ENCODE data around the gene CLEC2L. TPM values are rescaled to one million over a fixed set of nuclear protein-coding genes. Genes with fewer than 3 reads are reported as not detected.

The CLEC2L gene
- polyA plus RNA-seq, 1 donor (not counting 4 experiments of a cell fraction or from before 2014, with no cell fraction given), result not detected

- H2AFZ ChIP-seq (ENCODE audit: control insufficient read depth, low read length), result no peak overlapping the region
- DNase-seq (ENCODE audit: low read depth, low spot score) (no peak), FAIRE-seq (no peak)
- H3K4me2 ChIP-seq (ENCODE audit: control insufficient read depth, extremely low read depth, insufficient read depth, low read depth, low read length), result no peak overlapping the region
- H3K9ac ChIP-seq (ENCODE audit: control insufficient read depth, extremely low read depth, insufficient read depth, low read length), result no peak overlapping the region
- no peaks in the 10 kb centered on the region for H3K9me1 ChIP-seq (ENCODE audit: control insufficient read depth, extremely low read depth, insufficient read depth, low read length)
- no peaks in the 10 kb centered on the region for H3K9me3 ChIP-seq (ENCODE audit: control insufficient read depth, low read depth, low read length)
- H3K4me3 ChIP-seq (ENCODE audit: control insufficient read depth in 2 of 3, extremely low read depth in 1 of 3, insufficient read depth in 2 of 3, low read depth in 1 of 3, low read length in 3 of 3), result no peak overlapping the region
- TF ChIP-seq CTCF (optimal IDR thresholded peaks at IDR 0.05 in 1 of 3, IDR thresholded peaks at IDR 0.05 in 1 of 3, conservative IDR thresholded peaks at IDR 0.05 in 1 of 3; ENCODE audit: extremely low read depth in 1 of 3, insufficient read depth in 2 of 3, low read length in 3 of 3), result no peak
- TF ChIP-seq EZH2 (IDR thresholded peaks at IDR 0.05; ENCODE audit: low read length), result peak; percentile 85
- no peaks in the 10 kb centered on the region for H3K36me3 ChIP-seq (ENCODE audit: control insufficient read depth in 2 of 2, extremely low read depth in 1 of 2, insufficient read depth in 2 of 2, low read length in 2 of 2)
- no peak overlapping the region for H3K27ac ChIP-seq (ENCODE audit: control insufficient read depth, insufficient read depth, low read length)
- H4K20me1 ChIP-seq (ENCODE audit: control insufficient read depth, extremely low read depth, insufficient read depth, low read length), result no peaks in the 10 kb centered on the region
- no peaks in the 10 kb centered on the region for H3K79me2 ChIP-seq (ENCODE audit: control insufficient read depth, insufficient read depth, low read length)
- peaks cover 59% of the 10 kb centered on the region for H3K27me3 ChIP-seq (ENCODE audit: control insufficient read depth, extremely low read depth, insufficient read depth, low read length)
- dilution Hi-C loops (cut with MboI; ENCODE audit: extremely low pct_ligation_motif_present, low sequenced_read_pairs), result no loop called here
- H3K4me1 ChIP-seq (ENCODE audit: control insufficient read depth, extremely low read depth, insufficient read depth, low read length), result no peaks in the 10 kb centered on the region
Measured at GRCh38 chr7:139523968-139524815, 707 bp downstream of the CLEC2L start.

DNA sequence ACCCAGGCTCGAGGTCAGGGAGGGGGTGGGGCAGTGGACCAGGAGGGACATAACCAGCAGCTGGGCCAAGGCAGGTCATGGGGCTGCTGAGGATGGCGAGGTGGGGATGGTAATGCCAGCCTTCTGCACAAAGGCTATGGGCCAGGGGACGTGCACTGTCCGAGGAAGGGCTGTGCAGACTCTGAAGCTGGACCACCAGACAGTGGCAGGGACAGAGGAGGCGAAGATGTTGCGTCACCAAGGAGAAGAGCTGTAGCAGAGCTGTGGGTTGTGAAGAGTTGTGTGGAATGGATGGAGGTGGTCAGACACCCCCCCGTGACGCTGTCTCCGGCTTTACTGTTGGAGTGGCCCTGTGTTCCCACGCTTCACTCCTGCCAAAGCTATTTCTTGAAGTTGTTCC is 1.8 kb downstream of the CLEC2L start:
- H2AFZ ChIP-seq (ENCODE audit: control insufficient read depth, low read length), result no peak overlapping the region
- H3K4me1 ChIP-seq (ENCODE audit: control insufficient read depth, extremely low read depth, insufficient read depth, low read length), result no peaks in the 10 kb centered on the region
- no peaks in the 10 kb centered on the region for H4K20me1 ChIP-seq (ENCODE audit: control insufficient read depth, extremely low read depth, insufficient read depth, low read length)
- H3K9me1 ChIP-seq (ENCODE audit: control insufficient read depth, extremely low read depth, insufficient read depth, low read length), result no peaks in the 10 kb centered on the region
- no peaks in the 10 kb centered on the region for H3K79me2 ChIP-seq (ENCODE audit: control insufficient read depth, insufficient read depth, low read length)
- no peak overlapping the region for H3K9ac ChIP-seq (ENCODE audit: control insufficient read depth, extremely low read depth, insufficient read depth, low read length)
- H3K9me3 ChIP-seq (ENCODE audit: control insufficient read depth, low read depth, low read length), result no peaks in the 10 kb centered on the region
- no peak for FAIRE-seq
- H3K4me2 ChIP-seq (ENCODE audit: control insufficient read depth, extremely low read depth, insufficient read depth, low read depth, low read length), result no peak overlapping the region
- H3K27me3 ChIP-seq (ENCODE audit: control insufficient read depth, extremely low read depth, insufficient read depth, low read length), result peaks cover 59% of the 10 kb centered on the region
- no peaks in the 10 kb centered on the region for H3K36me3 ChIP-seq (ENCODE audit: control insufficient read depth in 2 of 2, extremely low read depth in 1 of 2, insufficient read depth in 2 of 2, low read length in 2 of 2)
- TF ChIP-seq CTCF (optimal IDR thresholded peaks at IDR 0.05 in 1 of 3, IDR thresholded peaks at IDR 0.05 in 1 of 3, conservative IDR thresholded peaks at IDR 0.05 in 1 of 3; ENCODE audit: extremely low read depth in 1 of 3, insufficient read depth in 2 of 3, low read length in 3 of 3) (no peak), EZH2 (IDR thresholded peaks at IDR 0.05; ENCODE audit: low read length) (no peak)
- no peak overlapping the region for H3K27ac ChIP-seq (ENCODE audit: control insufficient read depth, insufficient read depth, low read length)
- DNase-seq (ENCODE audit: low read depth, low spot score), result no peak
- H3K4me3 ChIP-seq (ENCODE audit: control insufficient read depth in 2 of 3, extremely low read depth in 1 of 3, insufficient read depth in 2 of 3, low read depth in 1 of 3, low read length in 3 of 3), result no peak overlapping the region
- dilution Hi-C loops (cut with MboI; ENCODE audit: extremely low pct_ligation_motif_present, low sequenced_read_pairs), result no loop called here

Data from keratinocyte (primary cell).